NCI-H2171 treated with DMSO at 0.1 percent for 48 hours (cell line): ENCODE results near the gene FBLN7.
"Not testable (repeated sequence)": the region's sequence is repeated elsewhere in the genome, so short reads cannot be mapped to it uniquely, and the experiment has no call there.

Experiments
- DNase-seq: peaks from one replicate; lab custom pipeline; 2025; lab: John Stamatoyannopoulos, UW

The FBLN7 gene

DNA sequence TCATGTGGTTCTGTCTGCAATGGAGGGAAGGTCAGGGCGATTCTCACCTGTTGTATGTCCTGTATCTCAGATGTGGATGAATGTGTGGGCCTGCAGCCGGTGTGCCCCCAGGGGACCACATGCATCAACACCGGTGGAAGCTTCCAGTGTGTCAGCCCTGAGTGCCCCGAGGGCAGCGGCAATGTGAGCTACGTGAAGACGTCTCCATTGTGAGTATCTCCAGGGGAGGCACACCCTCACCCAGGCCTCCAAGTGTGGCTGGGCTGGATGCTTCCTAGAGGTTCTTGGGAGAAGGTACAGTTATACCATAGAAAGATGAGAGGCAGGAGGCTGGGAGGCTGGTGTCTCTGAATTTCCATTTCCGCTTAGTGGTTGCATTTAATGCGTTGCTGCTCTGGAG lies 46.9 kb downstream of the FBLN7 start:
- no peak for DNase-seq

DNA sequence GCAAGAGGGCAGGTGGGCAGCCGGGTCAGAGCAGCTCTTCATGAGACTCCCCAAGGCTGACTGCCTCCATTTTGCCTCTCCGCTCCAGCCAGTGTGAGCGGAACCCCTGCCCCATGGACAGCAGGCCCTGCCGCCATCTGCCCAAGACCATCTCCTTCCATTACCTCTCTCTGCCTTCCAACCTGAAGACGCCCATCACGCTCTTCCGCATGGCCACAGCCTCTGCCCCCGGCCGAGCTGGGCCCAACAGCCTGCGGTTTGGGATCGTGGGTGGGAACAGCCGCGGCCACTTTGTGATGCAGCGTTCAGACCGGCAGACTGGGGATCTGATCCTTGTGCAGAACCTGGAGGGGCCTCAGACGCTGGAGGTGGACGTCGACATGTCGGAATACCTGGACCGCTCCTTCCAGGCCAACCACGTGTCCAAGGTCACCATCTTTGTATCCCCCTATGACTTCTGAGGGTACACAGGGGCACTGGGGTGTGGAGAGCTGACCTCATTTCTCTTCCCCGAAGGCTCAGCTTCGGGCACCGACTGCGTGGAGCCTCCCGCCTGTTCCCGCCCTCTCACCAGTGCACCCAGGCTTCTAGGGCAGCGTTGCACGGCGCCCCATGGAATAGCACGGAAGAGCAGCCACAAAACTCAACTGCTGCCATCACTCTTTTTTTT lies 49.0 kb downstream of the FBLN7 start:
- DNase-seq: no peak

DNA sequence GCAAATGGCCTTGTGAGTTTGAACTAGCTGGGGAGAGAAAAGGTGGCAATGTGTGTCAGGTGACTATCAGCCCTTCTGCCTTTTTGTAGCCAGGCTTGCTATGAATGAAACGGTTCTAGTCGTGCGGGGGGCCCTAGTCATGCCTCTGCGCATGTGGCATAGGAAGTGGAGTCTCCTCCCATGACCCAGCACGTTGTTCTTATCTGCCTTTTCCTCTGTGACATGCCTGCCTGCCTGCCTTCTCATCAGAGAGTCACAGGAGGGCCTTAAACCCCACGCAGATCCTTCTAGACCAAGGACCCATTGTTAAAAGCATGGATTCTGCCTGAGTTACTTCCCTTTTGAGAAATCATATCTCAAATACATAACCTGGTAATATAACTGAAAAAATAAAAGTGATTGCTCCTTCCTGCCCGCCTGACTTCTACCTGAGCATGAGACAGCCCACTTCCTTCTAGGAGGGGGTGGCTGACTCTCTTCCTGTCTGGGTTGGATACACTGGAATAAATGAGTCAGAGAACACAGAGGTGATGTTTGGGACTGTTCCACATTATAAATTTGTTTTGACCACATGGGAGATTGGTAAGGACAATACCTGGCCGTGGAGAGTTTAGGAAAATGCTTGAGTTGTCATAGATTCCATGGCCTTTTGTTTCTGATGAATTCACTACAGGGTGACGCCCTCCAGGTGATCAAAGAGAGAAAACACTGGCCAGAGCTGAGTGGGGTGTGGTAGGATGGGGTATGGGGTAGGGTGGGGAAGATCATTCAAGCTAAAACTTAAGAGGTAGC lies 49.8 kb downstream of the FBLN7 start:
- no peak for DNase-seq

DNA sequence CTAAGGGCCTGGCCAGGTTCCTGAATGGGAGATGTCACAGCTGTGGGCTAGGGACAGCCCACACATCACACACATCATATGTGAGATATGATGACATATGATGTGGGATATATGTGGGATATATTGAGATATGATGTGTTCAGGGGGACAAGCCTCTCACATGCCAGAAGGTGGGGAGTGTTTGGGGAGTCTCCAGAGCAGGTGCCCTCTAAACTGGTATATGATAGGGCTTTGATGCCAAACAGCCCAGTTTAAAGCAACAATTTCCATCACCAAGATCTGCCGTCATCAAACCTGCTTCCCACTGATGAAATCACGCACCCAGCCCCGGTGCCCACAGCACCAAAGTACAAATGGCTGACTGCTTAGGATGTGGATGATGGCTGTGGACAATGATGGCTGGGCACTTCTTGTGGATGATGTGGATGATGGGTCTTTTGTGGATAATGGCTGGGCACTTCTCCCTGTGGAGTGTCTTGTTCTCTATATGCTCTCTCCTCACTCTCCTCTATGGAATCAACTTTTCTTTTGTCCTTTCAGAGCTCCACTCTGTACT lies 50.9 kb downstream of the FBLN7 start:
- no peak for DNase-seq

DNA sequence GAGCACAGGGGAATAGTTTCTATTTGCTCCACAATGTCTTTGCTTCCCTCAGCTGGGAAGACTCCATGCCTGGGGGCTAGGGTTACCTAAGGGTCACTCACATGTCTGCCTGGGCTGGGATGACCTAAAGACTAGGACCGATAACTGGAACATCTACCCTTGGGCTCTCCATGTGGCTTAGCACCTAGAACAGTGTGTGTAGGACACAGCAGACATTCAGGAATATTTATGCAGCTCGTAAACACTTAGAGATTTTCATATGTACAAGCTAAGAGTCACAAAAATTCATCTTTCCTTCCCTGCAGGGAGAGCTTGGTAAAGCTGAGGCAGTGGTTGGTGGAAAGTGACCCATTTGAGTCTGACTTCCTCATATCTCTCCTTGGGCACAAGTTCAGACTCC lies 55.8 kb downstream of the FBLN7 start:
- no peak for DNase-seq

DNA sequence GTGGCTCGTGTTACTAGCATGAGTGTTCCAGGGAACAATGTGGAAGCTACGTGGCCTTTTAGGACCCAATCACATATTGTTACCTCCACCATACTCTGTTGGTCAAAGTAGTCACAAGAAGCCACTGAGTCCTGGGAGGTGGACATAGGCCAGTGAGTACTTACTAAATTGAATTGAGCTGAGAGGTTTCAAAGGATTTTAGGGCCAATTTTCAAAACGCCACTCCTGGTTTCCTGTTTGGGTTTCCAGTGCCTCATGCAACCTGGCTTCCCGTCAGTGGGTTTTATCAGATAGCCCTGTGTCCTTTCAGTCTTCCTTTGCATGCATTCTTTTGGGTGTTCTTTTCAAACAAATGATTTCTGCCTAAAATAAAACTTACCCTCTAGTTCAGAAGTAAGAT lies 56.3 kb downstream of the FBLN7 start:
- no peak for DNase-seq

DNA sequence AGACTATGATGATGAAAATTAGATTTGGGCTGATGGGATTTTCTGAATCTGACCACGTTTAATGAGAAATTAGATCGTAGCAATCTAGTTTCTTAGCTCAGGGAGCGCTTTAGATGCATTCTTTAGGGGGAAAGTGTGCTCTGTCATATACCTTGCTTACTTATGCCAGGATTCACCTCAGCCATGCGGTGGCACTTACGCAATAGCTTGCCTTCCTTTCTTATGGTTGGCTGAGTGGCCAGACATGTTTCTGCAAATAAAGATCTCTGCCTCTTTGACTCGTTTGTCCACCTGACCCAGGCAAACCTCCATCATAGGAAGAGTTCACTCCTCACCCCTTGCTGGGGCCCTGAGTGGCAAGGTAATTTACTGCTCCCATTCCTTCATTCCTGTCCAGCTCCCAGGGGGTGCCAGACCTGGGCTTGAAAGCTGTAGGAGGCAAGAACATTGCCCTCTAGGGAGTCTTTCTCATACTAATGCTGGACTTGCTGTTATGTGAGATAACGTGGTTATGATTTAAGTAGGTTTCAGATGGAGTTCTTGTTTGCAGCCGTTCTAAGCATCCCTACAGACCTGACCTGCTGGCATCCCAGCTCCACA lies 57.1 kb downstream of the FBLN7 start:
- no peak for DNase-seq

DNA sequence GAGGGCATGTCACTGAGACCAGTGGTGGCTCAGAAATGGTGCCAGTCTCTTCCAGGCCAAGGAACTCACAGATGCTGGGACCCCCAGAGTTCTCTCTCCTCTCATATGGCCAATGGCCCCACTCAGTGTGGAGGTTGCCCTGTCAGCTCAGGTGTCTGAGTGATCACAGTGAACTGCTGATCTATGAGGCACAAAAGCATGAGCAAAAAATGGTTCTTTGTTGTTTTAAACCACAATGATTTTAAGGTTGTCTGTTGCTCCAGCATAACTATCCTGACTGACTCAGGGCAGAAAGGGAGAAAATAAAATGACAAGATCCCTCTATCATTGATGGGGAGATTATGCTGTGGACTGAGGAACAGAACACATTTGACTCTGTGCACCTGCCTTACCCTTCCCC lies 57.8 kb downstream of the FBLN7 start:
- DNase-seq: no peak

DNA sequence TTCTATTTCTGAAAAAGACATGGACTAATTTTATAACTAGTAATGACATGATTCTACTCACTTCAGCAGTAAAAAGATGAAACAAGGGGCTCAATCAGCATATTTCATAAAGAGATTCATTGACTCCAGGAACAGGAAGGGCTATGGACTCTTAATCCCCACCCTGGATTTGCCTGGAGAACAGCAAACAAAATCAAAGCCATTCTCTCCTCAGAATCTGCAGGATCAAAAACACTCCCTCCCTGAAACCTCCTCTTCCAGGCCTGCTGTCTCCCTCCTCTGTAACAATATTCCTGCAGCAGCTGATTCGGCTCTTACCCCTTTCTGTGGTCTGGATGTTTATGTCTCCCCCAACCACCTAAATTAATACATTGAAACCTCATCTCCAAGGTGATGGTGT lies 59.7 kb downstream of the FBLN7 start:
- no peak for DNase-seq

DNA sequence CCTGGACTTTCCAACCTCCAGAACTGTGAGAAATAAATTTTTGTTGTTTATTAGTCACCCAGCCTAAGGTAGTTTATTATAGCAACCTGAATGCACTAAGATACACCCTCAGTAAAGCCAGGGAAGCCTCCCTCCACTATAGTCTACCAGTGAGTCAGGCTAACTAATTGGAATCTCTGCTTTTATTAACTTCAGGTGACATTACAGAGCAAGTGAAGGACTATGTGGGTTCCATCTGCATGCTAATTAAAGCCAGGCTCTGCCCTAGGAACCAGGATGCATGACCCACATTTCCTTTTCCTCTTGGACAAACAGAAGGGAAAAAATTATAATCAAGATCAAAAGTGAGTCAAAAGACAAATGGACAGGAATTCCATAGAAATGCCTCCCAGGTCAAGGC lies 60.6 kb downstream of the FBLN7 start:
- no peak for DNase-seq

DNA sequence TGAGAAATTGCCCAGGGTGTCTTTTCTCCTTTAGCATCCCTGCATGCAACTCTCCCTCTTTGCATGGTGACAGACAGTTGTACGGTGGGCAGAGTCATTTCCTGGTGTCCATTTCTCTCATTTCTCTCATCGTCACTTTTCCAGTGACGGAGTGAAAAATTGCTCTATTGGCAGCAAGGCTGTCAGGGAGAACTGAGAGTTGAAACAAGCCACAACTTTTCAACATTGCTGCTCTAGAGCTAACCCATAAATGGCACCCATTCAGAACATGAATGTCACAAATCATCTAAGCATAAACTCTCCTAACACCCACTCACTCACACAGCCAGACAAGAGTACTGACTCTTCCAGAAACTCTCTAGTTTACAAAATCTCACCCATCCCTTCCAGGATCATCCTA lies 61.0 kb downstream of the FBLN7 start:
- DNase-seq: no peak

DNA sequence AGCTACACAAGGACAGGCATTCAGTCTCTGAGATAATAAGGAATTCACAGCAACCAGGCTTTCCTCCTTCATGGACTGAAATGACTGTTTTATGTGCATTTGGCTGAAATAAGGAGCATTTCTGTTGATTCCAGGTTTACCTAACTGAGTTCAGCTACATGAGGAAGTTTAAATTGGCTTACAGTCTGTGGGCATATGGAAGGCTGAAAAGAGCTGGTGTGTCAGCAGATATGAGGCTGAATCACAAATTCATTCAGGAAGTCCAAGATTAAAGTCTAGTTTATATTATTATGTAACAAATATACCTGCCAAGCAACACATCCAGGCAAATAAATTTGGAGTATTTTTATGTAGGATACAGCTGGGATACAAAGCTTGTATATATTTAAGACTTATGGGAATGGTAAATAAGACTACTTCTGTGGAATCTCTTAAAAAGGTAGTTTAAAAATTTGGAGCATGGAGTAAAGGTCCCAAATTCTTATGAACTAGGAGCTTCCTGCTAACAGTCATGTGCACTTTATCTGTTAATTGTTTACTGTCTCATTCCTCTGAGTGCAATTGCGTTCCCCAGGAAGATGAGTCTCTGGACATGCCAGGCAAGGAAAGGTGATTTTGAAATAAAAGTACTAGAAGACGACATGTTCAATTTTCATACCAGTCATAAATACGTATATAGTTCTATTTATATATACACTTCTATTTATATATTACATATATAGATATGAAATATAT lies 63.7 kb downstream of the FBLN7 start:
- no peak for DNase-seq

DNA sequence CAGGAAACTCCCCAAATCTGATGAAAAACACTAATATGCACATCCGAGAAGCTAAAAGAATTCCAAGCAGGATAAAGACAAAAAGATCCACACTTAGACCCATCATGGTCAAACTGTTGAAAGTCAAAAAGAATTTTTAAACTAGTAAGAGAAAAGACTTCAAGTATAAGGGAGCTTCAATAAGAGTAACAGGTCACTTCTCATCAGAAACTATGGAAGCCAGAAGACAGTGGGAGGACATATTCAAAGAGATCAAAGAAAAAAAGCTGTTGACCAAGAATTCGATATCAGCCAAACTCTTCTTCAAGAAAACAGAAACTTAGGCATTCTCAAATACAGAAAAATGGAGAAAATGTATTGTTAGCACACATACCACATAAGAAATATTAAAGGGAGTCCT lies 66.2 kb downstream of the FBLN7 start:
- DNase-seq: peak; percentile 28

DNA sequence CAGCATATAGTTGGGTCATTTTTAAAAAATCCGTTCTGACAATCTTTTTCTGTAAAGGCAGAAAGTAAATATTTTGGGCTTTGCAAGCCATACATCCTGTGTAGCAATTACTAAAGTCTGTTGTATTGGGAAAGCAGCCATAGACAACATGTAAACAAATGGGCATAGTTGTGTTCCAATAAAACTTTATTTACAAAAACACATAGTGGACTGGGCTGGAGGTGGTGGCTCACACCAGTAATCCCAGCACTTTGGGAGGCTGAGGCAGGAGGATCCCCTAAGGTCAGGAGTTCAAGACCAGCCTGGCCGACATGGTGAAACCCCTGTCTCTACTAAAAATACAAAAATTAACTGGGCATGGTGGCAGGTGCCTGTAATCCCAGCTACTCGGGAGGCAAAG lies 69.7 kb downstream of the FBLN7 start:
- DNase-seq: not testable (repeated sequence)

DNA sequence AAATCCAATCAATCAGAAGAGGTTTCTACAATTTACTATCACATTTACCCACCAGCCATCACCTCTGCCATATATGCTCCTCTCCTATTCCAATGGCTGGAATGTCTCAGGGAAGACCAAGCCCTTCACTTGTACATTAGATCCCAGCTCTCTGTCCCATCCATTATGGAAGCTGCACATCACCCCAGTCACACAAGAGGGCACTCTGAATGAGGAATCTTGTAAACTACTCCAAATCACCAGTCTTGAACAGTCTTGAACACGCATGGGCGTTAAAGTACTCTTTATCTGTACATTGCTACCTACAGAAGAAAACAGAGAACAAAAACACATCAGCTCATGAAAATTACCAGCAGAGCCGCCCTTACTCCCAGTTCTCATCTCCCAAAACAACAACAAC lies 78.0 kb downstream of the FBLN7 start:
- DNase-seq: peak; percentile 4

DNA sequence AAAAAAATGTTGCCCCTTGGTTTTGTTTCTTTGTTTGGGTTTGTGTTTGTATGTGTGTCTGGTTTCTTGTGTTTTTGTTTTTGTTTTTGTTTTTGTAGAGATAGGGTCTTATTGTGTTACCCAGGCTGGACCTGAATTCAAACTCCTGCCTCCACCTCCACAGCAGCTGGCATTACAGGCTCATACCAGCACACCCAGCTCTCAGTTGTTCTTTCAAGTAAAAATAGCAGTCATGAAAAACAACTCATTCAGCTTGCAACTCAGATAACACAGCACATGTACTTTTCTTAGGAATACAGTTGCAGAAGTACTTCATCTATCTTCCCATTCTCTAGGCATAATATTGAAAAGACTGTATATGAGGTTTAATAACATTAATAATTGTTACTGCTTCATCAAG lies 79.7 kb downstream of the FBLN7 start:
- no peak for DNase-seq

DNA sequence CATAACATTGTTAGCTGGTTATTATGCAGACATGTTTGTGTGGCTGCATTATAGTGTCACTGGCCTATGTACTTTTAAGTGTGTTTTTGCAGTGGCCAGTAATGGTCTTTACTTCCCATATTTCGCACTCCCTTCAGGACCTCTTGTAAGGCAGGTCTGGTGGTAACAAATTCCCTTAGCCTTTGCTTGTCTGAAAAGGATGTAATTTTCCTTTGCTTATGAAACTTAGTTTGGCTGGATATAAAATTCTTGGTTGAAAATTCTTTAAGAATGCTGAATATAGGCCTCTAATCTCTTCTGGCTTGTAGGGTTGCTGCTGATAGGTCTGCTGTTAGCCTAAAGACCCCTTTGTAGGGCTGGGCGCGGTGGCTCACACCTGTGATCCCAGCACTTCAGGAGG lies 82.0 kb downstream of the FBLN7 start:
- no peak for DNase-seq

DNA sequence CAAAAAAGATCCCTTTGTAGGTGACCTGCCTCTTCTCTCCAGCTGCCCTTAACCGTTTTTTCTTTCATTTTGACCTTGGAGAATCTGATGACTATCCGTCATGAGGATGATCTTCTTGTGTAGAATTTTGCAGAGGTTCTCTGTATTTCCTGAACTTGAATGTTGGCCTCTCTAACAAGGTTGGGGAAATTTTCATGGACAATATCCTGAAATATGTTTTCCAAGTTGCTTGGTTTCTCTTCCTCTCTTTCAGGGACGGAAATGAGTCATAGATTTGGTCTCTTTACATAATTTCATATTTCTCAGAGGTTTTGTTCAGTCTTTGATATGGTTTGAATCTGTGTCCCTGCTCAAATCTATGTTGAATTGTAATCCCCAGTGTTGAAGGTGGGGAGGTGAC lies 82.6 kb downstream of the FBLN7 start:
- no peak for DNase-seq

DNA sequence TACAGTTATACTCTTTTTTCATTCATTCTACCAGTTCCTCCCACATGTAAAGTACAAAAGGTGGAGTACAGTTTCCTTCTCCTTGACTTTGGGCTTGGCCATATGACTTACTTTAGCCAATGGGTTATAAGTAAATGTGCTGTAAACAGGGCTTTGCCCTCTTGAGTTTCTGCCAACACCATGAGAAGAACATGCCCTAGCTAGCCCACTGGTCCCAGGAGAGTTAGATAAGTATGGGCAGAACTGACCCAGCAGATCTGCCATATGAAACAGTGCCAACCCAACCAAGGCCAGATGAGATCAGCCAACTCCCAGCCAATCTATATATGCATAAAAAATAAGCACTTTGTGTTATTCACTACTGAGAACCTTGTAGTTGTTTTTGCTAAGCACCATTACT lies 91.2 kb downstream of the FBLN7 start:
- DNase-seq: peak; percentile 78

DNA sequence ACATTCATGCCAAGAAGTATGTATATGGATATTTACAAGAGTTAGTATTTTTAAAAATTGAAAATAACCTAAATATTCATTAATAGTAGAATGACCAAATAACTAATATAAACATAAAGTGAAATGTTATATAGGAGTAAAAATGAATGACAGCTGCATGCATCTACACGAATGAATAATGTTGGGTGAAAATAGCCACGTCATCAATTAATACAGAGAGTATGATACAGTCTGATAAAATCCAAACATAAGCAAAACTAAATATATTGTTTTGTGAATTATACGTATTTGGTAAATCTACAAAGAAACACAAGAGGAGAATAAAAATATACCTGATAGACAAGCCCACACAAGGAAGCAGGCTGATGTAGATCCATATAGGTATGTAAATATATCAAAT lies 92.2 kb downstream of the FBLN7 start:
- no peak for DNase-seq
